Occipital lobe (tissue), 2 donors: ENCODE measurements around the gene GLRX5. TPM values are rescaled to one million over a fixed set of nuclear protein-coding genes. Genes with fewer than 3 reads are reported as not detected.

ENCODE experiments used
- DNase-seq: peaks from one replicate; lab custom pipeline; 2025; lab: John Stamatoyannopoulos, UW
- total RNA-seq: library from RNA; depleted of rRNA; stranded (reverse); fragments of >200 nt; gene quantifications from one replicate; pipeline ENCODE4 v1.2.3, GENCODE V29; 2014

Gene GLRX5
- total RNA-seq, 1 donor from 2014 or later, result 28.7 TPM

DNA sequence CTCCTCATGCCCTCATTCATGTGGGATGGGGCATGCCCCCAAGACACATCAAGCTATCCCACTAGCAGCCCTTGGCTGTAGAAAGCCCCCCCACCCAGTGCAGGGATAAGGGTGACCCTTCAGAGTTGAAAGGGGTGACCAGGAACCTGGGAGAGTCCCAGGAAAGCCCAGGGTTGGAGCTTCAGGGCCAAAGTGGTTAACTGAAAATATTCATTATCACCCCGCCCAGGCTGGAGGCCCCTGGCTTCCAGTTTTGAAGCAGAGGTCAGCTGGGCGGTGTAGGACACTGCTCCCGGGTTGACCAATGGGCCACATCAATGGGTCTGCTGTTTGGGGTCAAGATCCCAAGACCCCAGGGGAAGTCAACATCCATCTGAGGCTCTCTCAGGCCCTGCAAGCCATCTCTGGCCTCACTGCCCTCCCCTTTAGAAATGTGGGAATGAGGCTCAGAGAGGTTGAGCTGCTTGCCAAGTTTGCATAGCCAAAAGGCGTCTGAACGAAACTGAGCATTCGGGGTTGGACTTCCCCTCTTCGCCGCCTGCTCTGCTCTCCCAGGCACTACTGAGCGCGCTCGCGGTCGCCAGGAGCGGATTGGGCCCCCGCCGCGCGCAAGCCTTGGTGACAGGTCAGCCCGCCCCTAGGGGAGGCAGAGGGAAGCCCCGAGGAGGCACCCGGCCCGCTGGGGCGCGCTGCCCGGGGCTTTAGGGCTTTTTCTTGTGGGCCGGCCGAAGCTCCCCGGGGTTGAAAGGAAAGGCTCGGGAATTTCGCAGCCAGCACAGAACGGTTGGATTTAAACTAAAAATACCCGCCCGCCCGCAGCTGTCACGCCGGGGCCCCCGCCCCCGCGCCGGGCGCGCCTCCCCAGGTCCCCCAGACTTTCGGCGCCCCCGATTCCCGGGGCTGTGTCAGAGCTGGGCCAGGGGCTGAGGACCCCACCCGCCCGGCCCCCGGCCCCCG lies 19.0 kb upstream of the GLRX5 start:
- peak; percentile 45 for DNase-seq

GRCh38 chr14:95516554-95517181 lies 18.2 kb upstream of the GLRX5 start, which contains the start of gene SYNE3:
Gene SYNE3 (minus strand): TSS chr14:95516650. CDS start chr14:95475821, 40,829 bp downstream.
- no peak for DNase-seq

DNA sequence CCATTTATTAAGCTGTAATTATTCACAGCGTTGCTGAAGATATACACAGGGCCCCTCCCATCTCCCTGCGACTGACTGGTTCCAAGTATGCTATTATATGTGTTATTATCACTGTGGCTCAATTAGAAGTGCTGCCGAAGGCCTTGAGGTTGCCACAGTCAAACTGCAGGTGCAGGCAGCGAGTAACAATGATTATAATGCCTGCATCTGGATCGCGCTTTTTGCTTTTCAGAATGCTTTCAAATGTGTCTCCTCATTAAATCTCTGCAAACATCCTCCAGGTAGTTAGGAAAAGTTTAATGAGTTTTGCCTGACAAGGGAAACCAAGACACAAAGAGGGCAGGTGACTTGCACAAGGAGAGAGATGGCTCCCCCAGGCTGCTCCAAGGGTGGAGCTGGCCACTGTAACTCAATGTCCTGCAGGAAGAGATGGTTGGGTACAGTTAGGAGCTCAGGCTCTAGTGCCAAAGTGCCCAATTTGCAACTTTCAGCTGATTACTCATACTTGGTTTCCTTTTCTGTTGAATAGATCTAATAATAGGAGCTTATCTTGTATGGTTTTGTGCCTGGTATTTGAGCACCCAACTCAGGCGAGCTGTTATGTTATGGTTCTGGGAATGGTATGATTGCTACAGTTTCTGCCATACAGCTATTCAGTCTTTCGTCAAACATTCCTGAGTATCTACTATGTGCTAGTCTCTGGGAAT lies 16.7 kb upstream of the GLRX5 start:
- DNase-seq, result no peak

GRCh38 chr14:95519699-95520098 lies 15.2 kb upstream of the GLRX5 start:
- DNase-seq, result peak; percentile 37

DNA sequence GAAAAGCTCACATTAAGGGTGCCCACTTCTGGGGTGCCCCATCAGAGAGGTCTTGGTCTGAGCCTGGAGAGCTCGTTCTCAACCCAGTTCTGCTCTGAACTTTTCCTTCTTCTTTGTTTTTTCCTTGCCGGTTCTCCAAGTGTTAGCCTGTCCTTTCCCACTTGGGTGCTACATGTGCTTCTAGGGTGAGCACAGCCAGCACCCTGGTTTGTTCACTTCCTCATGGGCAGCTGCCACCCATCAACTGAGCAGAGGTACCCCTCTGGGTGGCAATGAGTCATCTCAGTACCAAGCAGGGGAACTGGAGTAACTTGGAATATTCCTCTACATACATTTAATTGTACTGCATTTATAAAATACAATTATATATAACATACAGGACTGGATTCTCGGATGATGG lies 14.5 kb upstream of the GLRX5 start:
- no peak for DNase-seq

DNA sequence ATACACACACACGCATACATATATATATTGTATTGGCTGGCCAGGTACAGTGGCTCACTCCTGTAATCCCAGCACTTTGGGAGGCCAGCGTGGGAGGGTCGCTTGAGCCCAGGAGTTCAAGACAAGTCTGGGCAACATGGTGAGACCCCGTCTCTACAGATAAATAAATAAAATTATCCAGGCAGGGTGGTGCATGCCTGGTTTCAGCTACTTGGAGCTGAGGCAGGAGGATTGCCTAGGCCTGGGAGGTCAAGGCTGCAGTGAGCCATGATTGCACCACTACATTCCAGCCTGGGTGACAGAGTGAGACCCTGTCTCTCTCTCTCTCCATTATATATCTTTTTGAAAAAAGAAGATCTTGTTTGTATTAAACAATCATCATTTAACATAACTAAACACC lies 13.8 kb upstream of the GLRX5 start:
- no peak for DNase-seq

DNA sequence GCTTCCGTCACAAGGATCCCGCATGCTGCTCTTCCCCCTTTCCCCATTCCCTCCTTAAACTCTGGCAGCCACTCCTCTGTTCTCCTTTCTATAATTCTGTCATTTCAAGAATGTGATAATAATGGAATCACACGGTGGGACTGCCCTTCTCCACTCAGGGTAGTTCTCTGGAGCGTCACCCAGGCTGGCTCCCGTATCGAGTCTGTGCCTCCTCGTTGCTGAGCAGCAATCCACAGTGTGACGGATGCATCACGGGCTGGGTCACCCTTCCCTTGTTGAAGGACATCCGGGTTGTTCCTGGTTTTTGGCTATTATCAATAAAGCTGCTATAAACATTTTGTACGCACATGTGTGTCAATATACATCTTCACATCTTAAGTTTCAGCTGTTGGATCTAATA lies 12.7 kb upstream of the GLRX5 start:
- DNase-seq, result no peak

DNA sequence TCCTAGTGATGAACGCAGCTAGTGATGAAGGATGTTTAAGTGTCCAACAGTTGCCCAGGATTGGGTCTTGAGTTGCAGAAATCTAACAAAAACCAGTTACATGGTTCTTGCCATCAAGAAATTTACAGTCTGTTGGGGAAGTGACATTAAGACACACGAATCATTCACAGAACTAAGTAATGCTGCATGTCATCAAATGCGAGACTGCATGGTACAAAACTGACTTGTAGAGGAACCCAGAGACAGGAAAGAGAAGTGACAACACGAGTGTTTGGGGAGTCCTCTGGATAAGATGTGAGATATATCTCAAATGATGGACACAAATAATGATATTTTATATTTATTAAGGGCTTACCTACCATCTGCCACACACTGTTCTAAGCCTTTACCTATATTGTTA lies 12.3 kb upstream of the GLRX5 start:
- DNase-seq, result no peak

DNA sequence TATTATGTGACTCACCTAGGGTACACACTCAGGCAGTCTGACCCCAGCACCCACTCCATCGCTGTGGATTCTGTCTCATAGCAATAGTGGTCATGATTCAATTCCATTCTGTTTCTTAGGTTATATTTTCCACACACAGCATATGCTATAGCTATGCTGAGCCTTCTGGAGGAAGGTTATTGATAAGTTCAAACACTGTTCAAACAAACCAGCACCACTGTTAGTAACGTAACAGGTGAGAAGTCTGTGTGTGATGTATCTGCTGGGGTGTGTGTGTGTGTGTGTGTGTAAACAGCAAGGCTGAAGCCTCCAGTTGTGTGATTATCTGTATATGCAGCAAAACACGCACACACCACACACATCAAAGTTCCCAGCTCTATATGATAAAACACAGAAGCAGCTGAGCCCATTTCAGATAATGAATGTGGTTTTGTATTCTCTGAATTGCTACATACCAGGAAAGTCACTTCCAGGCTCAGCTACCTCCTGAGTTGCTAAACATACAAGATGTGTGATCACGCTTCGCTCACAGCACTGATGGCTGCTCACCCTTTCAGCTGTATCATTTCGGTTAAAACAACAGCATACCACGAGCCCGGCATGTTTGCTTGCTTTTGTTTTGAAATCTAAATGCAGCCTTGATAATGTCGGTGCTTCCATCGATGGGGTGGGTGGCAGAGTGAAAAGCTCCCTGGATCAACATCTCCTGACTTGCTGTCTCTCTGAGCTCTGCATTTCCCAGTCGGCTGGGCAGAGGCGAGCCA lies 11.6 kb upstream of the GLRX5 start:
- DNase-seq, result peak; percentile 34

GRCh38 chr14:95523815-95524448 lies 10.9 kb upstream of the GLRX5 start:
- DNase-seq, result no peak

- no peak for DNase-seq
Measured at GRCh38 chr14:95524706-95525512, 9.9 kb upstream of the GLRX5 start.

DNA sequence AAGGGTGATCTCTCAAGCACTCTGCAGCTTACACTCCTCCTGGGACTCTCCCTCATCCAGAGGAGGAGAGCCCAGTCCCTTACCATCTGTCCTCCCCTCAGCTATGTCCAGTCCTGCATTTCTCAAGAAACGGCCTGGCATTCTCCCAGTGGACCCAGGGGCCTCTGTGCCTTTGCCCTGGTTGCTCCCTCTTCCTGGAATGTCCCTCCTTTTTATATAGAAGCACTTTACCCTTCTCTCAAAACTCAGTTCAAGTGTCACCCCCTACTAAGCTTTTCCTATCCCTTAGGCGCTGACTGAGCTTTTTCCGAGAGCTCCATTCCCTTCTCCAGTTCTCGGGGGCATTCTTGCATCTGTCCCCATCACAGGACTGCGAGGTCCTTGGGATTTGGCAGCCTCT lies 8.9 kb upstream of the GLRX5 start:
- no peak for DNase-seq

GRCh38 chr14:95526483-95527386 lies 8.1 kb upstream of the GLRX5 start:
- no peak for DNase-seq

DNA sequence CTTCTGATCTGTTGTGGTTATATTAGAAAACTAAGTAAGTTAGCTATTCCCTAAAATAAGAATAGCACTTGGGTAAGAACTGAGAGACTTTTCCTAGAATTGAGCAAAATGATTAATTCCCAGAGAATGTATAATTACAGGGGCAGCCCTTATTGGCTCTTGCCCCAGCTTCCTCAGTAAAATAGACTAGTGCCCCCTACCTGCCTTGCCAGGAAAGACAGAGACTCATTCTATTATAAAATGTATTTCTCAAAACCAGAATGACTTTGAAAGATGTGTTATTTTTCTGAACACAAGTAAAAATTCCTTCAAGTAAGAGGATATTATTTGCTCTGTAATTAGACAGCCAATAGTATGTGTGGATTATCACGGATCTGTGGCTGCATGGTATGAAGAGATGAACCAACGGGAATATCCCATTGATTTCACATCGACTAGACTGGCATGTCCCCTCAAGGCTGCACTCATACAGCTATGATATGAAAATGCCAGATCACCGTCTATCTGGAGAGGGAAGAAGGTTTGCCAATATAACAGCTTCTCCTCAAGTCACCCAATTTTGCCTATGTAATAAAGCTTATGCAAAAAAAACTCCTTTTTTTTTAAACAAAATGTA lies 7.4 kb upstream of the GLRX5 start:
- DNase-seq, result no peak

- no peak for DNase-seq
Measured at GRCh38 chr14:95529216-95529615, 5.6 kb upstream of the GLRX5 start.

DNA sequence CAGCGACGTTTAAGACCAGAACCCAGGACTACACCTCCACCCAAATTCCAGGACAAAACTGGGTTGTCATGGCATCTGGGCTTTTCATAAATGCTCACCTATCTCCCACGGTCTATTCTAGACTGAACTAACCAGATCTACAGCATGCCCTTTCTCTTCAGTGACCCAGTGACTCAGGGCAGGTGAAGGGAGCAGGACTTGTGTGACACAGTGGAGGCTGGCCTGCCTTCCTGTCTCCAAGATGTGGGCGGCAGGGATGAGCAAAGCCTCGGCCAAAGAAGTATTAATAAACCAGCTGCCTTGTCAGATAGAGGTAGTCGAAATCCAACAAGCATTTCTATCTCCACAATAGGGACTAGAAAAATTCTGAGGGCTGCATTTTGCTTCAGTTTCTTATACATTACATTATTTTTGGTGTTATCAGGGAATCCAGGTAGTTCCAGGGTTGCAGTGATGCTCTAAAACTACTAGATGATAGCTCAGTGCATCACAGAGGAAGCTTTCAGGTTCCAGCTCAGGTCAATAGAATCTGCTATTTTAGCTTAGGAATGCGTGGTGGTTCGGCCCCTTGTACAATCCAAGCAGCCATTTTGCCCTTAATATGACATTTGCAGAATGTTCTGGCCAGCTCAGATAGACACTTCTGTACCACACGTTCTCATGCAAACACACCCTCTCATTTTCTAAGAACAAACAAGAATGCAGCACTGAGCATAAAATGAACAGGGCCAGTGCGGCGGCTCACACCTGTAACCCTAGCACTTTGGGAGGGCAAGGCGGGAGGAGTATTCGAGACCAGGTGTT lies 4.2 kb upstream of the GLRX5 start:
- no peak for DNase-seq

DNA sequence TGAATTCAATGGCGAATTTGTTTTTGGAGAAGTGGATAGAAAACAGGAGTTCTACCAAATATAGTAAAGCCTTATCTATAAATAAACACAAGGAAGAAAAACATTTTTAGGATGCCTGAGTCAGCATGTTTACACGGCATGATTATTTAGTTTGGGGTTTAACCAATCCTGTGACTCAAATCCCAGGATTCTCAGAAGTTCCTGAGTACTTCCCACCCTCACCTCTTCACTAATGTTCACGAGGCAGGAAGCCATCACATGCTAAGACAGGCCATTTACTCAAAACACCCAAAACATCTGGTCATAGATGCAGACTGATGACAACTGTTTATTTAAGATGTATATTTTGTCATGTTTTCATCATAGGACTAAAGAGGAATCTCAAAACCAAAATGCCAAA lies 3.4 kb upstream of the GLRX5 start:
- no peak for DNase-seq

DNA sequence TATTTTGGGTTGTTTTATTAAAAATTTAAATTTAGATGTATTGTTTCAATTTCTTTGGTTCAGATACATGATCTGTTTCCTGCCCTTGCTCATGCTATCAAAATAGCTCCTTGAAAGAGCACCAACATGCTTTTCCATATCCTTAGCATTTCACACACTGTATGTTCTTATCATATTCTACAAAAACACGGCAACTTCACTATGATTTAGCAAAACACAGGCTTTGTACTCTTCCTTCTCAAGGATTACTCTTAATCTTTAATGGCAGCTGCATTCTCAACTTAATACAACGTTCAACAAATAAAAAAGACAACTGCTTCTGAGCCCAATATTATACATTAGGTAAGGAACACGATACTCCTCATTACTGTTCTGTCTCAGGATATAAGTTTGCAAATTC lies 2.9 kb upstream of the GLRX5 start:
- DNase-seq, result no peak
